Panc1 (cell line): ENCODE data around the gene ARID2. TPM values are rescaled to one million over a fixed set of nuclear protein-coding genes. Genes with fewer than 3 reads are reported as not detected.

ENCODE experiments used
- ATAC-seq: fragments of 200-7000 bp; cut with Tn5 transposase; 2 replicates; pipeline ENCODE4 v1.9.1; 2020; ENCODE audit warnings: mild to moderate bottlenecking, moderate library complexity
- BruUV-seq: library from RNA; stranded (reverse); fragments of 400-500 nt; replicated peaks from 2 replicates; lab custom pipeline; 2021; lab: Mats Ljungman, UMichigan
- CTCF ChIA-PET: fragments of 300-600 bp; sonication (Branson Sonifier 250); formaldehyde crosslinking; loops from one replicate; lab custom pipeline; 2022; ENCODE audit warnings: antibody characterized with exemption; lab: Charles Lee
- POLR2A ChIA-PET: fragments of 300-600 bp; sonication (Branson Sonifier 250); formaldehyde crosslinking; loops from one replicate; lab custom pipeline; 2022; ENCODE audit warnings: antibody characterized with exemption; lab: Charles Lee
- DNase-seq: peaks from one replicate; pipeline ENCODE4 v3.0.0-alpha.2; 2010; ENCODE audit warnings: low read depth, low spot score
- H3K27ac ChIP-seq: 2 replicates; pipeline ENCODE4 v1.5.1; 2011; ENCODE audit warnings: mild to moderate bottlenecking, low read length, inconsistent platforms
- H3K27me3 ChIP-seq: fragments of 200-500 bp; sonication (Bioruptor generic); 2 replicates; pipeline ENCODE4 v1.6.0; 2014; ENCODE audit warnings: low read length, inconsistent platforms; ENCODE audit not compliant: control insufficient read depth, insufficient read depth
- H3K36me3 ChIP-seq: fragments of 200-500 bp; sonication (Bioruptor generic); 2 replicates; pipeline ENCODE4 v1.5.1; 2014; ENCODE audit warnings: inconsistent platforms, mild to moderate bottlenecking, low read length, moderate library complexity; ENCODE audit not compliant: control insufficient read depth, insufficient read depth
- H3K4me1 ChIP-seq: 2 replicates; pipeline ENCODE4 v1.5.1; 2011; ENCODE audit warnings: inconsistent platforms, mild to moderate bottlenecking, low read length, moderate library complexity; ENCODE audit not compliant: control insufficient read depth, insufficient read depth
- H3K4me3 ChIP-seq, 2 experiments: 2 replicates each; pipeline ENCODE4 v1.5.1; 2011 to 2012; ENCODE audit warnings: low read depth in 2 of 2, low read length in 2 of 2, mild to moderate bottlenecking in 2 of 2, inconsistent platforms in 1 of 2, moderate library complexity in 1 of 2
- H3K9me3 ChIP-seq: fragments of 200-500 bp; sonication (Bioruptor generic); 2 replicates; pipeline ENCODE4 v1.5.1; 2014; ENCODE audit warnings: low read depth, mild to moderate bottlenecking, inconsistent platforms, low read length, moderate library complexity; ENCODE audit not compliant: control insufficient read depth, insufficient read depth
- CTCF ChIP-seq: fragments of 450-650 bp; IDR thresholded peaks from 2 replicates; pipeline ENCODE4 v1.5.1; 2017; ENCODE audit warnings: mild to moderate bottlenecking
- POLR2AphosphoS5 ChIP-seq: IDR thresholded peaks from 2 replicates; pipeline ENCODE4 v1.6.1; 2012; ENCODE audit warnings: mild to moderate bottlenecking, low read depth, low read length, moderate library complexity
- REST ChIP-seq, 2 experiments: IDR thresholded peaks; 2 replicates each; pipeline ENCODE4 v1.6.1; 2011 to 2012; ENCODE audit warnings: low read depth in 2 of 2, control low read depth in 1 of 2, low read length in 1 of 2, mild to moderate bottlenecking in 1 of 2, moderate library complexity in 1 of 2; ENCODE audit not compliant: insufficient read depth in 1 of 2
- SIN3A ChIP-seq: IDR thresholded peaks from 2 replicates; pipeline ENCODE4 v1.6.1; 2012; ENCODE audit warnings: low read depth, mild to moderate bottlenecking, low read length, moderate library complexity, borderline replicate concordance; ENCODE audit not compliant: insufficient read depth
- TCF7L2 ChIP-seq: IDR thresholded peaks from 2 replicates; pipeline ENCODE4 v1.6.1; 2011; ENCODE audit warnings: mild to moderate bottlenecking, low read depth, low read length, inconsistent platforms
- in situ Hi-C: cut with HindIII; loops from 2 replicates; pipeline ENCODE4 v1.10.0; 2016; ENCODE audit warnings: low sequenced_read_pairs, low pct_unique_long_range_greater_than_20kb
- intact Hi-C: fragments of 100-400 bp; cut with micrococcal nuclease; formaldehyde crosslinking; loops from one replicate; pipeline ENCODE4 v1.10.0; 2022; ENCODE audit not compliant: unreplicated experiment
- total RNA-seq: library from RNA; stranded (reverse); gene quantifications from one replicate; pipeline ENCODE4 v1.2.1, GENCODE V29; 2021; ENCODE audit not compliant: unreplicated experiment

Gene ARID2
- total RNA-seq, 1 experiment from 2014 or later: 39.5 TPM

- in situ Hi-C loops: no loop called here
- H3K4me3 ChIP-seq: no peak overlapping the region
- no peak for DNase-seq
- no peak for TF ChIP-seq TCF7L2
- no peak for TF ChIP-seq POLR2AphosphoS5
- TF ChIP-seq REST (IDR thresholded peaks at IDR 0.05; ENCODE audit: insufficient read depth in 1 of 2, low read depth in 2 of 2, low read length in 1 of 2): no peak
- no peak for TF ChIP-seq SIN3A
- no peak for TF ChIP-seq CTCF
- POLR2A ChIA-PET: no interaction called here
- H3K27ac ChIP-seq: no peak overlapping the region
- no peak for ATAC-seq
- intact Hi-C loops: no loop called here
- H3K4me1 ChIP-seq: no peaks in the 10 kb centered on the region
- CTCF ChIA-PET: no interaction called here
- no peaks in the 10 kb centered on the region for H3K36me3 ChIP-seq
- no peaks in the 10 kb centered on the region for H3K27me3 ChIP-seq
- no TSS peak for BruUV-seq
- peaks cover 3% of the 10 kb centered on the region; the same call in 1 of the 2 replicates for H3K9me3 ChIP-seq
These were observed 32.1 kb upstream of the ARID2 start for GRCh38 chr12:45697371-45697770.

- H3K4me3 ChIP-seq: no peak overlapping the region
- ChIA-PET POLR2A (no interaction called here), CTCF (no interaction called here)
- DNase-seq (no peak), ATAC-seq (no peak)
- H3K4me1 ChIP-seq: no peaks in the 10 kb centered on the region
- H3K36me3 ChIP-seq: no peaks in the 10 kb centered on the region
- in situ Hi-C loops (no loop called here), intact Hi-C loops (no loop called here)
- TF ChIP-seq TCF7L2: no peak
- no peaks in the 10 kb centered on the region for H3K27me3 ChIP-seq
- peaks cover 3% of the 10 kb centered on the region; the same call in 1 of the 2 replicates for H3K9me3 ChIP-seq
- no peak overlapping the region for H3K27ac ChIP-seq
- BruUV-seq: no TSS peak
These were observed 28.2 kb upstream of the ARID2 start for GRCh38 chr12:45701296-45701695.

- H3K27me3 ChIP-seq: no peaks in the 10 kb centered on the region
- in situ Hi-C loops (no loop called here), intact Hi-C loops (no loop called here)
- H3K4me1 ChIP-seq: no peaks in the 10 kb centered on the region
- DNase-seq (no peak), ATAC-seq (no peak)
- H3K9me3 ChIP-seq: peaks cover 3% of the 10 kb centered on the region; the same call in 1 of the 2 replicates
- no peak overlapping the region for H3K27ac ChIP-seq
- TF ChIP-seq TCF7L2 (no peak), POLR2AphosphoS5 (no peak), SIN3A (no peak), REST (IDR thresholded peaks at IDR 0.05; ENCODE audit: insufficient read depth in 1 of 2, low read depth in 2 of 2, low read length in 1 of 2) (no peak), CTCF (no peak)
- CTCF ChIA-PET: no interaction called here
- H3K36me3 ChIP-seq: no peaks in the 10 kb centered on the region
- H3K4me3 ChIP-seq: no peak overlapping the region
- POLR2A ChIA-PET: no interaction called here
- no TSS peak for BruUV-seq
These were observed 25.6 kb upstream of the ARID2 start for GRCh38 chr12:45703942-45704341.
